HG02588 (cell line): ENCODE data around the gene CDKN1C.

ENCODE experiments used
- ATAC-seq: cut with Tn5 transposase; IDR thresholded peaks from one replicate; pipeline ENCODE4 v1.9.1; 2021; ENCODE audit warnings: mild to moderate bottlenecking, moderate library complexity; ENCODE audit not compliant: unreplicated experiment

The CDKN1C gene

DNA sequence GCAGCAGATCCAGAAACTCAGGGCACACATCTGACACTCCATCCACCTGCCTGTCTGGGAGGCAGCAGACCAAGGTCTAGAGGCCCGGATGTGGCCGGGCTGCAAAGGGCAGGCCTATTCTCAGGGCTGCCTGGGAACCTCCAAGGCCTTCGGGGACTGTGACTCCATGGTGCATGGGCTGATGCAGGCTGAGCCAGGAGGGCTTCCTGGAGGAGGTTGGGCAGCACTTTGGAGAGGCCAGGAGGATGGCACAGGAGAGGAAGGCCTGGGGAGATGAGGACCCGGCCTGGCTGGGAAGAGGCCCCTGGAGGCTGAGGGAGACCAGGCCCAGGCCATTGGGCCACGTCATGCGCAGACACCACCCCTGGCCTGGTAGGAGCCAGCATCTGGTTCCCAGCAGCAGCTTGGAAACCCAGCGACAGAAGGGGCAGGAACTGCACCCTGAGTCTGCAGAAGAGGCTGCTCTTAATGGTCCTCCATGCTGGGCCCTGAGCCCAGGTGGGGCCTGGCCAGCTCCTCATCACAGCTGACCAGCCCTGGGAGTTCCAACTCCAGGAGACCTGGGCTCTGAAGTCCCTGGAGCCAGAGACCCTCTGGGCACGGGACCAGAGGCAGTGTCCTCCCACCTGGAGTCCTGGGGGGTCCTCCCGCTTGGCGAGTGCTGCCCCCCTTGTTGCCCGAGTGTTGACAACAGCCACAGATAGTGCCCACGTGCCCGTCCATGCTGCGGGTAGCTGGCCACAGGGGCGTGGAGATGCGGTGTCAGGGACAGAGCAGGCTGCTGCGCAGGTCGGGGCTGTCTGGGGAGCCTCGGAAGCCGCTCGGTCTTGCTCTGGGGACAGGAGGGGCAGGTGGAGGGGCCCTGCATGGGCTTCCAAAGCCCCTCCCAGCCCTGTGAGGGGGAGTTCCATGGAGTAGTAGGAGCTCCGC, 38.1 kb upstream of the CDKN1C start:
- no peak for ATAC-seq

DNA sequence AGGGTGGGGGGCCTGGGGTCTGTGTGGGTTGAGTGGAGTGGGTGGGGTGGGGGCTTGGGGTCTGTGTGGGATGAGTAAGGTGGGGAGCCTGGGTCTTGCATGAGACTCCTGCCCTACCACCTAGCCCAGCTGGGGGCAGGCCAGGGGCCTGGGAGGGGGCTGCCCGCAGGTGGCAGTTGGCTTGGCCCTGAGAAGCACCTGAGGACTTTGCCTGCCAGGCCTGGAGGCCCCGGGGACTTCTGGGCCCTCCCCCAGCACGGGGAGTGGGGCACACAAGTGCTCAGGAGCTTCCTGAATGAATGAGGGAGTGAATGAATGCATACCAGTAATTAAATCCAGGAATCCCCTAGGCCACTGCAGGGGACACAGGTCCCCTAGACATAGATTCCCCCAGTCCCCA, 37.1 kb upstream of the CDKN1C start:
- no peak for ATAC-seq

GRCh38 chr11:2921742-2922493, 36.3 kb upstream of the CDKN1C start:
- no peak for ATAC-seq

DNA sequence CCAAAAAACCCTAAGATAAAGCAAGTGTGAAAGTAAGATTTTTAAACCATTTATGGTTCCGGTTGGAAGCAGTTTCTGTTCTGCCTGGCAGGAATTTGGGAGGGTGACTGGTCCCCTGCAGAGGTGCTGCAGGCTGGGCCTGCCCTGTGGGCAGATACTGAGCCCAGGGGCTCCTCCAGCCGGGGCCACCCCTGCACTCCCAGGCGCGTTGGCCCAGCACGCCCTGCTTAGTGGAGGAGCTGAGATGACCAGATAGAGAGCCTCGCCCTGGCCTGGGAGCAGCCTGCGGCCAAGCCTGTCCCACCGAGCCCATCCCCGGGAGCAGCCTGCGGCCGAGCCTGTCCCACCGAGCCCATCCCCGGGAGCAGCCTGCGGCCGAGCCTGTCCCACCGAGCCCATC, 35.7 kb upstream of the CDKN1C start:
- ATAC-seq, result no peak

DNA sequence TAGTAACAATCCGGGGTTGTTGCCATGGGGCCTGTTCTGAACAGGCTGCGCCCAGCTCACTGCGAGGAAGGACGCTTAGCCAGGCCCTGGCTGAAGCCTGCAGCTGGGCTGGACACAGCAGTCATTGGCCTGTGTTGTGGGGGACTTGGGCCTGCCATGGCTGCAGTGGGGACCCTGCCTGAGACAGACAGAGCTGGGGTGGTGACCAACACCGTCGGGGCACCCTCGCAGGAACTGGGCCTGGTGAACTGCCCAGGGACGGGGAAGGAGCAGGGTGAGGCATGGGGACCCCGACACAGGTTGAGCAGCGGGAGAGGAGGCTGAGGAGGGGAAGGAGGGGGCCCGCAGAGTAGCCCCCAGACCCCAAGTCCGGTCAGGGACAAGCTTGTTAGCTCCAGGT, 34.8 kb upstream of the CDKN1C start:
- ATAC-seq, result no peak

DNA sequence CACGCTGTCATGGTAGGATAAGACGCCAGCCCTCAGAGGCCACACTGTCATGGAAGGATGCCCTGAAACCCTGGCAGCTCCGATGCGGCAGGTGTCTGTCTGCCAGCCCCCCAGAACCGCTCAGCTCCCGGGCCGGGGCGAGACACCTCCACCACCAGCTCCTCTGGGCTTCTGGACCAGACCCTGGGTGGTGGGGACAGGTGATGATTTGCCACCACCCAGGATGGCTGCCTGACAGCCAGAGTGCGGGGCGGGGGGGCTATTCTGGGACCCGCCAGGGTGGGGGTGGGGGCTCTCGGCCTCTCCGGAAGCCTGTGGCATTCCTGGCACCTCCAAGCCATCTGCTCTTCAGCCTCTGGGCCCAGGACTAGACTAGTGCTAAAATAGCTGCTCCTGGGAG, 34.3 kb upstream of the CDKN1C start:
- ATAC-seq, result no peak

DNA sequence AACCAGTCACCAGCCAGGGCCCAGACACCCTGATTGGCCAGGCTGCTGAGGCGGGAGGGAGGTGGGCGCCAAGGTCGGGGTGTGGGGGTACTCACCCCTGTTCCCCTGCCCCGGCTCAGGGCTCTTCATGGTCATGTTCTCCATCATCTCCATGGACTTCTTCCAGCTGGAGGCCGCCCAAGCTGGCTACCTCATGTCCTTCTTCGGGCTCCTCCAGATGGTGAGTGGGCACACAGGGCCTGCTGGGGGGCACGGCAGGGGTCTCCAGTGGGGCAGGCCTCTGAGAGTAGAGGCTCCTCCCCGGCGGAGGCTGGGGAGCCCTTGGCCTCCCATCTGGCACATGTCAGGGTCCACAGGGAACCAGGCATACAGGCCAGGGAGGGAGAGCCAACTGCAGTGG, 33.6 kb upstream of the CDKN1C start:
- no peak for ATAC-seq

DNA sequence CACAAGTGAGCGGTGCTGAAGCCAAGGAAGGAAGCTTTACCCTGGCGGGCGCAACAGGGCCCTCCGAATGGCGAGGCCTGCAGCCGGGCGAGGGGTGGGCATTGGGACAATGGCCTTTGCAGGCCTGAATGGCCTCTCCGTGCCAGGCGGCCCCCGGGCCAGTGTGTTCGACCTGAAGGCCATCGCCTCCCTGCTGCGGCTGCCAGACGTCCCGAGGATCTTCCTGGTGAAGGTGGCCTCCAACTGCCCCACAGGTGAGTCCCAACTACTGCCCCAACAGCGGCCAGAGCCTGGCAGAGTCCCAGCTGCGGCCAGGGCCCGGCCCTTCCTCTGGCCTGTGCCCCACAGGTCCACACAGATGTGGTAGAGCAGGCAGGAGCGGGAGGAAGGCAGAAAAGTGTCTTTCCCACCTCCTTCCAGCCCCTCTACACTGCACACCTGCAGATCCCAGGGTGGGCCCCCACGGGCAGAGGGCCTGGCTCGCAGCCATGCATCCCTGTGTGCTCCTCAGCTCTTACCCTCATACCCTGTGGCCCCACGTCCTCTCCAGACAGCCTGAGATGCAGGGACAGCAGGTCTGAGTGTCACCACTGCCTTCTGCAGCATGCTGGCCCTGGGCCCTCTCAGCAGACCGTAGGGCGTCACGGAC, 32.4 kb upstream of the CDKN1C start:
- no peak for ATAC-seq

DNA sequence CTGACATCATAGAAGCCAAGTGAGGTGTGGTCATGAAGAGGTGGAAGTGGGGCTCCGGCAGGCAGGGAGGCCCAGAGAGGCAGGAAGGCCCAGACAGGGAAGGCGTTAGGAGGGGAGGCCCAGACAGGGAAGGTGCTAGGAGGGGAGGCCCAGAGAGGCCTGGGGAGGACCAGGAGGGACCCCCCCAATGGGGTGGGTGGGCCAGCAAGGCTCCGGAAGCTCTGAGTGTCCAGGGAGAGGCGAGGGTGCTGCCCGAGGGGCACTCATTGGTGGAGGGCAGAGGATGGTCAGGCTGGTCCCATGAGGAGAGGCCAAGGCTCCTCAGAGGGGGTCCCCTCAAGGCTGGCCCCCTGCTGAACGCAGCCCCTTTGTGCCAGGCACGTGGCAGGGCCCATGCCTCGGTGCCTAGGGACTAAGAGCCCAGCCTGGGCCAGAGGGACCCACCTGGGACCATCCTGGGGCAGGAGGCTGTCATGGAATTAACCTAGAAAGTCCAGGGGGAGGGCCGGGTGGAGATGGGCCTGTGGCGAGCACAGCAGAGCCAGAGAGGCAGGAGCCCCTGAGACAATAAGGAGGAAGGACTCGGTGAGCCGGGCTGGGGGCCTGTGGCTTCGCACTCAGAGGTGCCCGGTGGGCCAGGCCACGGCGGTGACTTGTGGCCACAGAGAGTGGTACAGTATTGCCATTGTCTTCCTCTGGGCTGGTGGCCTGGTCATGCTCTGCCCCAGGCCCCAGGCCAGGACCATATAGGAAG, 31.5 kb upstream of the CDKN1C start:
- ATAC-seq, result no peak

GRCh38 chr11:2916114-2916891, 30.7 kb upstream of the CDKN1C start:
- ATAC-seq, result no peak

DNA sequence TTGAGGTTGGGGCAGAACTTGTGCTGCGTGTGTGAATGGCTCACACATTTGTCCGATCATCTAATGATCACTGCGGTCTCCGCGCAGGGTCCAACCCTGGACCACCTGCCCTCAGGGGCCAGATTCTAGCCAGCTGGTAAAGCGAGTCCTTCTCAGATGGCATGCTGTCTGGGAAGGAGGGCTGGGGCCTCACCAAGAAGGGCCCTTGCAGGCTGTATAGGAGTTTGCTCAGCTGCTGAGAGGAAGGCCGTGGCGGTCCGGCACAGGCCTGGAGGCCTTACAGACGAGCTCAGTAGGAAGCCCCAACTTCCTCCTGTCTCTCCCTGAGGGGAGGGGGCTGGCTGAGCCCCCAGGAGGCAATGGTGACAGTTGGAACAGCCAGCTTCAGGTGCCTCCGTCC, 29.9 kb upstream of the CDKN1C start:
- ATAC-seq, result no peak

DNA sequence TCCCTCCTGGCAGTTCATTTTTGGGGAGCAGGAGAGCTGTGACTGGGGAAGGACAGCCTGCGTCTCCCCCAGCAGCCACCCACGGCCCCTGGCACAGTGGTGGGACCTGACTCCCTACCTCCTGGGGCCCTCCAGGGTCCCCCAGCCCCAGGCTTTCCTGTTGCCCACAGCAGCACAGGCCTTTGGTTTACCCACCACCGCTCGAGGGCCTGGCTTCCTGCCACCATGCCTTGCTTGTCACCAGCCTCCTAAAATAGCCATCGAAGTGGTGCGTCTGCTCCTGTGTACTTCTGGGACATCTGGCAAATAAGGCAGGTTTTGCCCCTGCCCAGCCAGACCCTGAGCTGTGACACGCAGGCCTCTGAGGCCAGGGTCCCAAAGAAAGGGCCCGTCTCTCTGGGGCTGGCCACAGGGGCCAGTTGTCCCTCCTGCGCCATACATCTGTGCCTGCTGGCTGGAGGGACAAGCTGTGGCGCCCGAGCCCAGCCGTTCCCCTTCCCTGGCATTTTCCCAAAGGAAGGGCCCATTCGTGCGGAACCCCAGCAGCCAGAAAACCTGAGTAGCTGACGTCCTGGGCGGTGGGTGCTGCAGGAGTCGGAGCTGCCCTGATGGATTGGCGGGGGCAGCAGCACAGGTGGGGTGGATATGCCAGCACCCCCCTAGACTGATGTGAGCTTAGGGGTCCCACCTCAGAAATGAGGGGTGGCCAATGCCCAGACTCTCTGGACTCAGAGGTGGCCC, 29.1 kb upstream of the CDKN1C start:
- ATAC-seq, result no peak

DNA sequence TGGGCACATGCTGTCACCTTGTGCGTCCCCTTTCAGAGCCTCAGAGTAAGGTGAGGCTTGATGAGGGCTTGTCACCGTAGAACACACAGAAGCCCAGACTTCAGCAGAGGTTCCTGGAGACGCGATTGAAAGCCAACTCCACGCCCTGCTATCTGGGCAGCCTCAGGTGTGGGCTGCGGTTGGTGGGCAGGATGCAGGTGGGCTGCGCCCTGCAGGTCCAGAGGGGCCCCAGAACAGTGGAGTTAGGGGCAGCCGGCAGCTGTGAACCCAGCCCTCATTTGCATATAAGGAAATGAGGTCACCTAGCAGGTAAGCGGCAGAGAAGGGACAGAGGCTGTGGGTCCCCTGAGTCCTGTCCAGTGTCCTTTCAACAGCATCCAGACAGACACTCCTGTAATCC, 28.2 kb upstream of the CDKN1C start:
- ATAC-seq, result no peak

GRCh38 chr11:2913019-2913431, 27.4 kb upstream of the CDKN1C start:
- ATAC-seq, result no peak

- no peak for ATAC-seq
Observed at GRCh38 chr11:2912498-2912897, 26.9 kb upstream of the CDKN1C start.

- no peak for ATAC-seq
Observed at GRCh38 chr11:2911785-2912391, 26.3 kb upstream of the CDKN1C start.

GRCh38 chr11:2911088-2911784, 25.7 kb upstream of the CDKN1C start:
- ATAC-seq, result no peak

- ATAC-seq, result no peak
Observed at GRCh38 chr11:2910401-2910955, 24.9 kb upstream of the CDKN1C start.
